GM18520 (cell line): ENCODE measurements around the gene SPAG16.

Experiments used
- ATAC-seq: cut with Tn5 transposase; IDR thresholded peaks from one replicate; pipeline ENCODE4 v1.9.1; 2021; ENCODE audit not compliant: unreplicated experiment

SPAG16 gene

DNA sequence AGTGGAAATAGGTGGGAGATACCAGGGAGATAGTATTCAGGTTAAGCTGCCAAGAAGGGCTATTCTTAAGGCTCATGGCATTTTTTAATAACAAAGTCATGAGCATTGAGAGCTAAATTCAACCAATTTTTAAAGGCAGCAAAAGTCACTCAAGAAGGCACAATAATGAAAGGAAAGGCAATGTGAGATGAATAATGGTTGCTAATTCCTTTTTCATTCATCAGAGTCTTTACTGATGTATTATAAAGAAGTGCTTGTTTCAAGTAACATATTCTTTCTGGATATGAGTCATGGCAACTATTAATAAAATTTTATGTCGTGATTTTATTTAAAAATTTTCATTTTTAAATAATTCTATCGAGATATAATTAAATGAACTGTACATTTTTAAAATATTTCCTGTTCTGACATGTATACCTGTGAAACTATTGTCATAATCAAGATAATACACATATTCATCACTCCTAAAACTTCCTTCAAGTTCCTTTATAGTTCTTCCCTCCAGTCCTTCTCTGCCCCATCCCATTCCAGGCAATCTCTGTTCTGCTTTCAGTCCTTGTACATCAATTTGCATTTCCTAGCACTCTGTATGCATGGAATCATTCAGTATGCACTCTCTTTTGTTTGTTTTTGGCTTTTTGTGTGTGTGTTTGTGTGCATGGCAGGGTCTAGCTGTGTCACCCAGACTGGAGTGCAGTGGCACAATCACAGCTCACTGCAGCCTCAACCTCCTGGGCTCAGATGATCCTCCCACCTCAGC lies 1167.4 kb downstream of the SPAG16 start:
- no peak for ATAC-seq
